Loucy (cell line): Measurements from ENCODE around the gene ATXN7L1.

Experiments
- H2AFZ ChIP-seq: fragments of 200-600 bp; sonication (generic); 2 replicates; pipeline ENCODE4 v1.6.0; 2016; ENCODE audit warnings: antibody characterized with exemption, mild to moderate bottlenecking, low read length, moderate library complexity
- H3F3A ChIP-seq: fragments of 200-600 bp; 2 replicates; pipeline ENCODE4 v1.6.0; 2016; ENCODE audit warnings: antibody characterized with exemption, low read depth, mild to moderate bottlenecking
- H3K27me3 ChIP-seq: fragments of 200-600 bp; sonication (generic); 2 replicates; pipeline ENCODE4 v1.6.1; 2014; ENCODE audit warnings: low read length, mild to moderate bottlenecking; ENCODE audit not compliant: insufficient read depth, poor library complexity, severe bottlenecking
- H3K36me3 ChIP-seq: fragments of 200-600 bp; sonication (generic); 2 replicates; pipeline ENCODE4 v1.6.1; 2016; ENCODE audit warnings: low read length; ENCODE audit not compliant: insufficient read depth
- H3K4me1 ChIP-seq: fragments of 200-600 bp; sonication (generic); 2 replicates; pipeline ENCODE4 v1.5.1; 2014; ENCODE audit warnings: low read length, mild to moderate bottlenecking; ENCODE audit not compliant: insufficient read depth, poor library complexity, severe bottlenecking
- H3K4me2 ChIP-seq: fragments of 200-600 bp; sonication (generic); 2 replicates; pipeline ENCODE4 v1.6.0; 2014; ENCODE audit warnings: antibody characterized with exemption, low read length, low read depth, mild to moderate bottlenecking; ENCODE audit not compliant: poor library complexity, severe bottlenecking
- H3K4me3 ChIP-seq: fragments of 200-600 bp; sonication (generic); 2 replicates; pipeline ENCODE4 v1.5.1; 2014; ENCODE audit warnings: low read length, mild to moderate bottlenecking, mixed read lengths; ENCODE audit not compliant: poor library complexity, severe bottlenecking
- H3K79me2 ChIP-seq: fragments of 200-600 bp; sonication (generic); 2 replicates; pipeline ENCODE4 v1.6.1; 2014; ENCODE audit warnings: low read length; ENCODE audit not compliant: insufficient read depth
- H3K9ac ChIP-seq: fragments of 200-600 bp; sonication (generic); 2 replicates; pipeline ENCODE4 v1.6.0; 2014; ENCODE audit warnings: mild to moderate bottlenecking, low read depth, low read length, moderate library complexity; ENCODE audit not compliant: poor library complexity, severe bottlenecking
- H3K9me2 ChIP-seq: fragments of 200-600 bp; sonication (generic); replicated peaks from 2 replicates; pipeline ENCODE4 v1.6.1; 2016; ENCODE audit warnings: low read depth, low read length, mixed read lengths
- H3K9me3 ChIP-seq: fragments of 200-600 bp; sonication (generic); 2 replicates; pipeline ENCODE4 v1.6.1; 2014; ENCODE audit warnings: mild to moderate bottlenecking, antibody characterized with exemption, low read length, low read depth; ENCODE audit not compliant: insufficient read depth
- H4K20me1 ChIP-seq: fragments of 200-600 bp; sonication (generic); 2 replicates; pipeline ENCODE4 v1.6.0; 2014; ENCODE audit warnings: antibody characterized with exemption, low read length, mild to moderate bottlenecking; ENCODE audit not compliant: insufficient read depth, poor library complexity, severe bottlenecking
- CTCF ChIP-seq: fragments of 200-600 bp; sonication (generic); conservative IDR thresholded peaks from 2 replicates; pipeline ENCODE4 v1.5.1; 2014; ENCODE audit warnings: mild to moderate bottlenecking, antibody characterized with exemption, low read length
- EZH2phosphoT487 ChIP-seq: fragments of 200-600 bp; IDR thresholded peaks from 2 replicates; pipeline ENCODE4 v1.6.1; 2018; ENCODE audit warnings: antibody characterized with exemption, mild to moderate bottlenecking, moderate library complexity, borderline replicate concordance

ATXN7L1 gene

GRCh38 chr7:105623906-105624305, 252.5 kb downstream of the ATXN7L1 start:
- no peak overlapping the region for H3K9ac ChIP-seq

GRCh38 chr7:105623378-105623777, 253.0 kb downstream of the ATXN7L1 start:
- H3K9me3 ChIP-seq: no peaks in the 10 kb centered on the region
- no peak overlapping the region for H3K4me3 ChIP-seq
- no peak overlapping the region for H3K9ac ChIP-seq
- H4K20me1 ChIP-seq: no peaks in the 10 kb centered on the region
- no peaks in the 10 kb centered on the region for H3K27me3 ChIP-seq
- H3F3A ChIP-seq: no peaks in the 10 kb centered on the region
- no peak overlapping the region for H3K4me2 ChIP-seq
- H3K79me2 ChIP-seq: no peaks in the 10 kb centered on the region
- no peaks in the 10 kb centered on the region for H3K9me2 ChIP-seq
- no peak overlapping the region for H2AFZ ChIP-seq
- H3K4me1 ChIP-seq: no peaks in the 10 kb centered on the region
- peaks cover 4% of the 10 kb centered on the region; the same call in 1 of the 2 replicates for H3K36me3 ChIP-seq
- TF ChIP-seq EZH2phosphoT487 (no peak), CTCF (no peak)

More at GRCh38 chr7:105623906-105624305, 252.5 kb downstream of the ATXN7L1 start:
- Histone ChIP-seq H3K4me3 (no peak overlapping the region), H3K36me3 (peaks cover 4% of the 10 kb centered on the region; the same call in 1 of the 2 replicates), H3K27me3 (no peaks in the 10 kb centered on the region), H4K20me1 (no peaks in the 10 kb centered on the region), H3K4me2 (no peak overlapping the region), H3K4me1 (no peaks in the 10 kb centered on the region), H3K9me2 (no peaks in the 10 kb centered on the region), H3F3A (no peaks in the 10 kb centered on the region), H3K9me3 (no peaks in the 10 kb centered on the region), H3K79me2 (no peaks in the 10 kb centered on the region), H2AFZ (no peak overlapping the region)
- TF ChIP-seq CTCF (no peak), EZH2phosphoT487 (no peak)

- no peak overlapping the region for H3K4me3 ChIP-seq
- H3K27me3 ChIP-seq: no peaks in the 10 kb centered on the region
- peaks cover 4% of the 10 kb centered on the region; the same call in 1 of the 2 replicates for H3K36me3 ChIP-seq
- no peak overlapping the region for H3K4me2 ChIP-seq
- no peaks in the 10 kb centered on the region for H3K9me3 ChIP-seq
- H3F3A ChIP-seq: no peaks in the 10 kb centered on the region
- H3K9ac ChIP-seq: no peak overlapping the region
- H3K9me2 ChIP-seq: no peaks in the 10 kb centered on the region
- H2AFZ ChIP-seq: no peak overlapping the region
- no peak for TF ChIP-seq EZH2phosphoT487
- no peak for TF ChIP-seq CTCF
- H4K20me1 ChIP-seq: no peaks in the 10 kb centered on the region
- H3K4me1 ChIP-seq: no peaks in the 10 kb centered on the region
- no peaks in the 10 kb centered on the region for H3K79me2 ChIP-seq
Measured at GRCh38 chr7:105622106-105622731, 254.2 kb downstream of the ATXN7L1 start.
